GM08714 (cell line): ENCODE data around the gene MED12L.

ENCODE experiments used
- H3K4me3 ChIP-seq: fragments of 200-500 bp; sonication (Bioruptor generic); 2 replicates; pipeline ENCODE4 v1.5.1; 2014; ENCODE audit warnings: mild to moderate bottlenecking, low read length, inconsistent platforms
- ZNF274 ChIP-seq: IDR thresholded peaks from 2 replicates; pipeline ENCODE4 v1.6.1; 2012; ENCODE audit warnings: mild to moderate bottlenecking, low read depth, low read length

The MED12L gene

DNA sequence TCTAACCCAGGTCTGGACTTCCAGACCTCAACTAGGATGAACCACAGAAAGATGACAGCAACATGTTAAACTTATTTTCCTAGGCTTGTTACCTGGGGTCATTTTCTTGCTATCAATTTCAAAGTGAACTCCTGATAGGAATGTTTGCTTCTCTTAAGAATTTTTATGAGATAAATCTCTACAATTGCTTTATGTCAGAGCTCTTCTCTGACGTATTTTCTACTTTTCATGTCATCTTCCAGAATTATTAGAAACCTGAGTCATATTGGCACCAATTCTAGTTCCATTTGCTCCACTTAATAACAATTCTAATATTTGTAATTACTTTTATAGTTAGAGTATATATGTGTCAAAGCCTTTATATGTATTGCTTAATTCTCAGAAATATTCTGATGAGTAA lies 377.5 kb downstream of the MED12L start:
- no peak overlapping the region for H3K4me3 ChIP-seq
- TF ChIP-seq ZNF274 = no peak

DNA sequence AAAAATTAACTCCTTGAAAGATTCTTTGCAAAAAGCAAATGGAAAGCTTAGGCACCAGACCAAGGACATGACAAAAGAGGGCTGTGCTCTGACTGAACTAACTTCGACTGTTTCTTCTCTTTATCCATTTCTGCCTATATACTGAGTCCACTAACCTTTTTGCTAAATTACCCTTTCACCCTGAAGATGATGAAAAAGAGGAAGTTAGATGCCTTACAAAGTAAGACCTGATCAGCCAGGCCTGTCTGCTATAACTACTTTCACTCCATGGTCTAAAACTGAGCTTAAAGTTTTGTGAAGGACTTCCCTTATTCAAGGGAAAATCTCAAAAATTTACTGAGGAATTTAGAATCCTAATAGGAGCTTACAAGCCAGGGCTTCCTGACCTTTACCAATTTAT lies 381.6 kb downstream of the MED12L start:
- TF ChIP-seq ZNF274 = no peak
- H3K4me3 ChIP-seq = no peak overlapping the region

- no peak for TF ChIP-seq ZNF274
- H3K4me3 ChIP-seq = no peak overlapping the region
These were observed 382.9 kb downstream of the MED12L start for GRCh38 chr3:151468284-151468917.

GRCh38 chr3:151476344-151477018 lies 391.0 kb downstream of the MED12L start:
- no peak for TF ChIP-seq ZNF274

DNA sequence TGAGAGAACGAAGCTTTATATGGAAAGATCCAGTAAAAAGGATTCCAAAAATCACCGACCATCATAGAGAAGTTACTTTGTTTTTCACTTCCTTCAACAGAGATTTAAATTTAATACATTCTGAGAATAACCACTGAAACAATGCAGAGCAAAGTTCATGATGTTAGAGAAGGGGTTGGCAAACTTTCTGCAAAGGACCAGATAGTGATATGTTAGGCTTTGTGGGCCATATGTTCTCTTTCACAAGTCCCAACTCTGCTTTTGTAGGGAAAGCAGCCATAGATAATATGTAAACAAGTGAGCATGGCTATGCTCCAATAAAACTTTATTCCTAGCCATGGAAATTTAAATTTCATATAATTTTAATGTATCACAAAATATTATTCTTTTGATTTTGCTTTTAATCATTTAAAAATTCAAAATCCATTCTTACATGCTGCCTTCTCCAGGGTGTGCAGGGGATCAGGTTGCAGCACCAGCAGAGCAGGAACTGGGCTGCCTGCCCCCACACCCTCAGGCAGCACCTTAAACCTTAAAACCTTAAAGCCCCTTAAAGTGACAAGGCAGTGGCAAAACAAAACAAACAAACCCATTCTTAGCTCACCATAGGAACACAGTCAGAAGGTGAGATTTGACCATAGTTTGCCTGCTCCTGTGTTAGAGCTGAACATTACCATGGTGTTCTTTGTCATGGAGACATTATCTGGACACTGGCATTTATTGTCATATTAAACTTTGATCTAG lies 392.3 kb downstream of the MED12L start:
- no peak overlapping the region for H3K4me3 ChIP-seq
- TF ChIP-seq ZNF274 = no peak

More at GRCh38 chr3:151476344-151477018, 391.0 kb downstream of the MED12L start:
- H3K4me3 ChIP-seq = no peak overlapping the region

GRCh38 chr3:151478335-151478697 lies 392.9 kb downstream of the MED12L start:
- no peak overlapping the region for H3K4me3 ChIP-seq
- no peak for TF ChIP-seq ZNF274

DNA sequence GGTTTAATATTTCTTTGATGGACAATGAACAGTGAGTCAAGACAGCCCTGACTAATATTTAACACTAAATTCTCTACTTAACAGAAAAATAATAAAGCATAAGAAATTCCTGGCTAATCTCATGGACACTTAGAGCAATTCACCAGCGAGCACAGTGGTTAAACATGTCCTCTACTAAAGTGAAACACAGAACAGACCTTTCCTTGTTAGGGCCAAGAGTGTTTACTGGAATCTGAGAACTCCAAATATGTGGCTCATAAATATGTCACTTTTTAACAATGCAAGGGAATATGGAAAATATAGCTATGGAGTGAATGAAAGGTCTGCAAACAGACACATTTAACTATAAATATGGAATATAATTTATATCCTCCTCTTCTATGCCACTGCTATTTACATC lies 394.0 kb downstream of the MED12L start:
- TF ChIP-seq ZNF274 = no peak
- no peak overlapping the region for H3K4me3 ChIP-seq

- TF ChIP-seq ZNF274 = no peak
- H3K4me3 ChIP-seq = no peak overlapping the region
These were observed 395.0 kb downstream of the MED12L start for GRCh38 chr3:151480492-151480891.

DNA sequence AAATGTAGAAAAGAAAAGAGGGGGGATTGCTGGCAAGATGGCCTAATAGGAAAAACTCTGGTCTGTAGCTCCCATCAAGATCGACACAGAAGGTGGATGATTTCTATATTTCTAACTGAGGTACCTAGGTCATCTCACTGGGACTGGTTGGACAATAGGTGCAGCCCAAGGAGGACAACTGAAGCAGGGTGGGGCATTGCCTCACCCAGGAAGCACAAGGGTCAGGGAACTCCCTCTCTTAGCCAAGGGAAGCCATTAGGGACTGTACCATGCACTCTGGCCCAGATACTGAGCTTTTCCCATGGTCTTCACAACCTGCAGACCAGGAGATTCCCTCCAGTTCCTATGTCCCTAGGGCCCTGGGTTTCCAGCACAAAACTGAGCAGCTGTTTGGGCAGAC lies 398.0 kb downstream of the MED12L start:
- H3K4me3 ChIP-seq = no peak overlapping the region
- no peak for TF ChIP-seq ZNF274

DNA sequence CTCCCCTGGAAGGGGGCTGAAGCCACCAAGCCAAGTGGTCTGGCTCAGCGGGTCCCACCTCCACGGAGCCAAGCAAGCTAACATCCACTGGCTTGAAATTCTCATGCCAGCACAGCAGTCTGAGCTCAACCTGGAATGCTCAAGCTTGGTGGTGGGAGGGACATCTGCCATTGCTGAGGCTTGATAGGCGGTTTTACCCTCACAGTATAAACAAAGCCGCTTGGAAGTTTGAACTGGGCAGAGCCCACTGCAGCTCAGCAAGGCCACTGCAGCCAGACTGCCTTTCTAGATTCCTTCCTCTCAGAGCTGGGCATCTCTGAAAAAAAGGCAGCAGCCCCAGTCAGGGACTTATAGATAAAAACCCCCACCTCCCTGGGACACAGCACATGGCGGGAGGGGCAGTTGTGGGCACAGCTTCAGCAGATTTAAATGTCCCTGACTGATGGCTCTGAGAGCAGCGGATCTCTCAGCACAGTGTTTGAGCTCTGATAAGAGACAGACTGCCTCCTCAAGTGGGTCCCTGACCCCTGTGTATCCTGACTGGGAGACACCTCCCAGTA lies 398.6 kb downstream of the MED12L start:
- H3K4me3 ChIP-seq = no peak overlapping the region
- TF ChIP-seq ZNF274 = no peak
